Loucy (cell line): ENCODE measurements around the gene SLC30A9.

Experiments
- CTCF ChIP-seq: fragments of 200-600 bp; sonication (generic); conservative IDR thresholded peaks from 2 replicates; pipeline ENCODE4 v1.5.1; 2014; ENCODE audit warnings: mild to moderate bottlenecking, antibody characterized with exemption, low read length
- EZH2phosphoT487 ChIP-seq: fragments of 200-600 bp; IDR thresholded peaks from 2 replicates; pipeline ENCODE4 v1.6.1; 2018; ENCODE audit warnings: antibody characterized with exemption, mild to moderate bottlenecking, moderate library complexity, borderline replicate concordance

DNA sequence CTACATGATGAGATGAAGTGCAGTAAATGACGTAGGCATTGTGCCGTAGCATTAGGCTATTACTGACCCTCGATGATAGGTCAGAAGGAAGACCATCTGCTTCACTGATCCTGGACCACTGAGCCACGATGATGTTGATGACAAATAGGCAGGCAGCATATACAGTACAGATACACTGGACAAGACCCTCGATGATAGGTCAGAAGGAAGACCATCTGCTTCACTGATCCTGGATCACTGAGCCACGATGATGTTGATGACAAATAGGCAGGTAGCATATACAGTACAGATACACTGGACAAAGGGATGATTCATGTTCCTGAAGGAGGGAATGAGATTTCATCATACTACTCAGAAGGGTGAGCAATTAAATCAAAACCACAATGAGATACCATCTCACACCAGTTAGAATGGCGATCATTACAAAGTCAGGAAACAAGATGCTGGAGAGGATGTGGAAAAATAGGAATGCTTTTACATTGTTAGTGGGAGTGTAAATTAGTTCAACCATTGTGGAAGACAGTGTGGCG is 111.2 kb downstream of the SLC30A9 start:
- TF ChIP-seq CTCF: no peak
- no peak for TF ChIP-seq EZH2phosphoT487
